Embryonic facial prominence (tissue), 1 donor: Measurements from ENCODE around the gene CALD1.
A peak's percentile ranks its signal among the peaks of the same experiment; 100 is the strongest.

Source experiments
- DNase-seq: peaks from one replicate; pipeline ENCODE4 v3.0.0-alpha.2; 2016; ENCODE audit errors: extremely low spot score

The CALD1 gene

GRCh38 chr7:134857958-134858357 is 78.5 kb downstream of the CALD1 start:
- no peak for DNase-seq

DNA sequence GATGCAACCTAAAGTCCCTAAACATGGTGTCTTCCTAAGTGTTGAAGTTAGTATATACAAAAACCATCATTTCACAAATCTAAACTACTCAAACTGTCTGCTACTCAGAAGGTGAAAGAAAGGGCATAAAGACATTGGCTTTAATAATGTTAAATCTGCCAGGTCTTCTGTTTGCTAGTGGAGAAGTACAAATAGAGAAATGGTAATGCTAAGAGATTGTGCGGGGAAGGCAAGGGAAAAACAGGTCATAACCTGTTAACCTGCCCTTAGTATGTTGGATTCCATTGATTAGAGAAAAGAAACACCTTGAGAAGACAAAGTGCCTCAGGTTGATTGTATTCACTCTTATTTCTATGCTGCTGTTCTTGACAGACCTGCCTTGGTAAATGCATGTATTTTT is 80.3 kb downstream of the CALD1 start:
- no peak for DNase-seq

GRCh38 chr7:134865001-134865845 is 85.8 kb downstream of the CALD1 start:
- no peak for DNase-seq

- DNase-seq = peak; percentile 82
Observed at GRCh38 chr7:134866617-134867016, 87.2 kb downstream of the CALD1 start.

GRCh38 chr7:134870156-134870555 is 90.7 kb downstream of the CALD1 start:
- DNase-seq = no peak

GRCh38 chr7:134870781-134871180 is 91.3 kb downstream of the CALD1 start:
- DNase-seq = no peak

DNA sequence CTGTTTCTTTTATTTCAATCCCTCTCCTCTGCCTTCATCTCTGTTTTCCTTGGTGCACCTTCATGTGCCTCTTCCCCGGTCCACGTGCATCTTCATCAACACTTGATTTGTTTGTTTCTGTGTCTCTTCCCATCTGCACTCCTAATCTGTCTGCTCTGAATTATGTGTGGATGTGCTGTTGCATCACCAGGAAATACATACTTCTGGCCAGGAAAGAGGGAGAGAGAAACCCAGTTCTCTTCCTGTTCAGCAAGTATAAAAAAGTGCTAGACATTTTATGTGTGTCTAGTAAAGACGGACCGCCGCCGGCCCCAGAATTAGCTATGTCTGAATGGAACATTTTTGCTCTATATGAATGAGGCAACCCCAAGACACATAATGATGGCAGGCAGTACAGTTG is 93.8 kb downstream of the CALD1 start:
- no peak for DNase-seq

DNA sequence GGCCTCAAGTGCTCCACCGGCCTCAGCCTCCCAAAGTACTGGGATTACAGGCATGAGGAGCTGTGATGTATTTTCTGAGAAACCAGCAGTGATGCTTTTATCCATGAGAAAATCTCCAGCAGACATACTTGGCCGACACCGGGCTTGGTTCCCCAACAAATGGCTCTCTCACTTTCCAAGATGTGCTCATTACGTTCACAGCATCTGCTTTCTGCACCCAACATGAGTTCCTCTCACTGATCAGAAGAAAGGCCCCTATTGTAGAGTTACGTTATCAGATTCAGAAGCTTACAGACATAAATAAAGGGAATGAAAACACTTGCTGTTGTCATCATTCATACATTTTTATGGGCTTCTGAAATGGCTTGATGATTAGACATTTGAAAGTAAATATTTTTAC is 95.0 kb downstream of the CALD1 start:
- no peak for DNase-seq

GRCh38 chr7:134875867-134876266 is 96.4 kb downstream of the CALD1 start:
- no peak for DNase-seq

DNA sequence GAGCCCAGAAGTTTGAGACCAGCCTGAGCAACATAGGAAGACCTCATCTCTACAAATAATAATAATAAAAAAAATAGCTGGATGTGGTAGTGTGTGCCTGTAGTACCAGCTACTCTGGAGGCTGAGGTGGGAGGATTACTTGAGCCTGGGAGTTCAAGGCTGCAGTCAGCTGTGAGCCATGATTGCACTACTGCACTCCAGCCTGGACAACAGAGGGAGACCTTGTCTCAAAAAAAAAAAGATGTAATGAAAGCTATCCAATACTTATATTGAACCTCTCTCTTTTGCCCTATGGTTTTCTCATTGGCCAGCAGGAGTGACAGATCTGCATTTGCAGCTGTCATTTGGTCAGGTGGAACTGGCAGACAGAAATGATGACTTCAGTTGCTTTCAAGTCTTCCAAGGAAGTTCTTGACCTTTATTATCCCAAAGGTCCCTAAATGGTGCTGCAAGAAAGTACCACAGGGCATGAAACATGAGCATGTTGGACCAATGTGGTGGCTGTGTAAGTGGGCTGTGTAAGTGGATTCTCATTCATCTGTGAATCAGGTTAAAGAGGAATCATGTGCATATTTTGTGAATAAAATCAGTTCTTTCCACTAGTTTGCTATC is 99.4 kb downstream of the CALD1 start:
- no peak for DNase-seq

- no peak for DNase-seq
Observed at GRCh38 chr7:134879815-134880475, 100.5 kb downstream of the CALD1 start.

DNA sequence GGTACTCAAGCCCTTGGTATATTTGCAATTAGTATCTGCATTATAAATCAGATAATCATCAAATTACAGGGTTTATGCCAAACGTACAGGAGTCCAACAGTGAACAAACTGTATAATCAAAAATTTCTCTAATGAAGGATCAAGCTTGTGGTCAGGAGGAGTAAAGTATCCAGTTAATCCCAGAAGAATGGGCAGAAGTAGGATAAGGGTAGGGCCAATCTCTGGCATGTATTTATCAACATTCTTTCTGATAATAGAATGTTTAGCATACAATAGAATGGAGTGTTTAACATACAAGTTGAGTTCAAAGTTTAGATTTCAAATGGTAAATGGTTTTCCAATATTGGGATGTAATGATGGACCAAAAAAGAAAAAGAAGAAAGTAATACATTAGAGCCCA is 103.0 kb downstream of the CALD1 start:
- no peak for DNase-seq

DNA sequence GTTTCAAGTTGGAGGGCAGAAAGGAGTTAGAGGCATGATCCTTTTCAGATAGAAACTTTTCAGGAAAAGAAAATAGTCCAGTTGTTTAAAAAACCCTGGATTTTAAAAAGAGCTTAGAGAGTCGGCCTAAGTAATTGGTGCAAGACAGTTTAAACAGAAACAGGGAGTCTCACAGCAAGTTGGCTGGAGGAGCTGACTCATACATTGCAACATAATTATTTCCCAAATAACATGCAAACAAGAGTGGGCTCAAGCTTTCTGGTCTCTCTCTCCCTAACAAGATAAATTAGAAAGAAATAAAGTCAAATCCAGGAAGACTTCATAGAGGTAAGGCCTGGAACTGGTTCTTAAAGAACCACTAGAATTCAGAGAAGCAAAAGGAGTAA is 106.5 kb downstream of the CALD1 start:
- DNase-seq = no peak

GRCh38 chr7:134886353-134887057 is 107.1 kb downstream of the CALD1 start:
- no peak for DNase-seq

- no peak for DNase-seq
Observed at GRCh38 chr7:134887523-134887922, 108.1 kb downstream of the CALD1 start.

- no peak for DNase-seq
Observed at GRCh38 chr7:134888141-134888740, 108.8 kb downstream of the CALD1 start.

- DNase-seq = no peak
Observed at GRCh38 chr7:134890246-134891240, 111.1 kb downstream of the CALD1 start.

DNA sequence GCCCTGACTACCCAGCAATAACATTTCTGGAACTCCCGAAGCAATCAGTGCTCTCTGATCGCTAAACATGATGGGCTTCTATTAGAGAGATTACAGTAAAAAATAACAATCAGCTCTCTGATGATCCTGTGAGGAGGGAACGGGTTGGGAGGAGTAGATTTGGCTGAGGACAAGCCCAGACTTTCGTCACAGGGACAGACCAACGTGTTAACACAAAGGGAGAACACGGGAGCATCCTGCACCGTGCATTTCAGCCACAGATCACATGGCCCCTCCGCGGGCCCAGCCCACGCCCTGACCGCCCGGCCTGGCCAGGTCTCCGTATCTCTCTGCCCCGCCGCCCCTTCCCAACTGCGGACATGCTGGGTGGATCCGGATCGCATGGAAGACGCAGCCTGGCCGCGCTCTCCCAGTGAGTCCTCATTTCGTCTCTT is 111.8 kb downstream of the CALD1 start:
- peak; percentile 84 for DNase-seq

GRCh38 chr7:134891696-134892678 is 112.6 kb downstream of the CALD1 start:
- DNase-seq = peak; percentile 85
